Measurements from ENCODE around the gene FKBP9.
"Not testable (repeated sequence)": the region's sequence is repeated elsewhere in the genome, so short reads cannot be mapped to it uniquely, and the experiment has no call there.

The FKBP9 gene

GRCh38 chr7:33005690-33006089 lies 48.5 kb downstream of the FKBP9 start:
- not testable (repeated sequence) for DNase-seq (ENCODE audit: low read depth in 2 of 2)

- no peak for DNase-seq (ENCODE audit: low read depth in 2 of 2)
Measured at GRCh38 chr7:33009734-33010133, 52.5 kb downstream of the FKBP9 start.

- DNase-seq (ENCODE audit: low read depth in 2 of 2), result no peak
Measured at GRCh38 chr7:33012364-33012763, 55.1 kb downstream of the FKBP9 start.

GRCh38 chr7:33024189-33024757 lies 67.0 kb downstream of the FKBP9 start:
- DNase-seq (ENCODE audit: low read depth in 2 of 2), result no peak

- no peak for DNase-seq (ENCODE audit: low read depth in 2 of 2)
Measured at GRCh38 chr7:33035776-33036175, 78.5 kb downstream of the FKBP9 start.

GRCh38 chr7:33038639-33039038 lies 81.4 kb downstream of the FKBP9 start:
- DNase-seq (ENCODE audit: low read depth in 2 of 2), result no peak

GRCh38 chr7:33039257-33039902 lies 82.1 kb downstream of the FKBP9 start:
- no peak for DNase-seq (ENCODE audit: low read depth in 2 of 2)

GRCh38 chr7:33039903-33040292 lies 82.7 kb downstream of the FKBP9 start:
- no peak for DNase-seq (ENCODE audit: low read depth in 2 of 2)

GRCh38 chr7:33040803-33041516 lies 83.7 kb downstream of the FKBP9 start:
- peak; percentile 41 to 45 for DNase-seq (ENCODE audit: low read depth in 2 of 2)

- no peak for DNase-seq (ENCODE audit: low read depth in 2 of 2)
Measured at GRCh38 chr7:33041631-33042428, 84.6 kb downstream of the FKBP9 start.

- no peak for DNase-seq (ENCODE audit: low read depth in 2 of 2)
Measured at GRCh38 chr7:33043501-33044400, 86.5 kb downstream of the FKBP9 start.

- DNase-seq (ENCODE audit: low read depth in 2 of 2), result no peak
Measured at GRCh38 chr7:33044401-33044718, 87.1 kb downstream of the FKBP9 start.

GRCh38 chr7:33044986-33045385 lies 87.7 kb downstream of the FKBP9 start:
- no peak for DNase-seq (ENCODE audit: low read depth in 2 of 2)

- no peak for DNase-seq (ENCODE audit: low read depth in 2 of 2)
Measured at GRCh38 chr7:33048257-33048656, 91.0 kb downstream of the FKBP9 start.

- DNase-seq (ENCODE audit: low read depth in 2 of 2), result no peak
Measured at GRCh38 chr7:33048704-33049103, 91.5 kb downstream of the FKBP9 start.

GRCh38 chr7:33050535-33051318 lies 93.5 kb downstream of the FKBP9 start:
- DNase-seq (ENCODE audit: low read depth in 2 of 2), result no peak

- no peak for DNase-seq (ENCODE audit: low read depth in 2 of 2)
Measured at GRCh38 chr7:33053721-33054120, 96.5 kb downstream of the FKBP9 start.

- no peak for DNase-seq (ENCODE audit: low read depth in 2 of 2)
Measured at GRCh38 chr7:33054261-33054964, 97.2 kb downstream of the FKBP9 start.

- DNase-seq (ENCODE audit: low read depth in 2 of 2), result no peak
Measured at GRCh38 chr7:33055158-33055557, 97.9 kb downstream of the FKBP9 start.

Data from stimulated activated CD4-positive, alpha-beta T cell treated with anti-CD3 and anti-CD28 coated beads, Interleukin-15, amount 100 ng/mL, for 48 hours (primary cell).